ENCODE measurements around the gene EFHC2.
"Not testable (repeated sequence)": the region's sequence is repeated elsewhere in the genome, so short reads cannot be mapped to it uniquely, and the experiment has no call there.

Gene EFHC2

DNA sequence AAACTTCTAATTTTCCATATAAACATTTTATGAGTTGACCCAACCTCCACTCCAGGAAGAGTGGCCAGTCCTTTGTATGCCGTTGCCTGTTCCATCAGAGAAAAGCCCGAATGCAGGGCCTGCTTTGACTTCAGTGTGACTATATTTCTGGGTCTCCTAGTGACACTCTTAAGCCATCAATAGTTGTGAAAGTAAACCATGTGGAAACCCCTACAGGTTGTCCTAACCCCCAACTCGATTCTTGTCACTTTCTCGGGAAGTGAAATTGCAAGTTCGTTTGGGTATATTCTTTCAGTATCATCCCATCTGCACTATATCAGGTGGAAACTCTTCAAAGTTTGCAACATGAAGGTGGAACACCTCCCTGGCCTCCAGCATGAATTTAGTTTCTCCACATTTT, 52.8 kb downstream of the EFHC2 start:
- DNase-seq = no peak

DNA sequence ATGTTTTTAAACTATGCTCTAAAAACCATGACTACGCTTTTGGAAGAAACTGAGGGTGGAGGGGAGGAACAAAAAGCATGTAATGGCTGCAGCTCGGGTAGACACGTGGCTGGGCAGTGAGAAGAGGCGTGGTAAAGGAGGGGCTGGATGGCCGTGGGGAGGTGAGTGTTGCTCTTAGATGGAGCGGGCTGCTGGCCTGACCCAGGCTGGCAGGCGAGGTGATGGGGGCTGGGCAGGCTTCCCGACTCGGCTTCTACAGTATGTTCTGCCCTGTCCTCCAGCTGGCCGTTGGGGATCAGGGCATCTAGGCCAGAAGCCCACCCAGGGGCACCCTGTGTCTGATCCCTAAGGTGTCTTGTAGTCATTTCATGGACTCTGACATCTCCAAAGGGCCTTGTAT, 60.7 kb downstream of the EFHC2 start:
- DNase-seq = no peak

DNA sequence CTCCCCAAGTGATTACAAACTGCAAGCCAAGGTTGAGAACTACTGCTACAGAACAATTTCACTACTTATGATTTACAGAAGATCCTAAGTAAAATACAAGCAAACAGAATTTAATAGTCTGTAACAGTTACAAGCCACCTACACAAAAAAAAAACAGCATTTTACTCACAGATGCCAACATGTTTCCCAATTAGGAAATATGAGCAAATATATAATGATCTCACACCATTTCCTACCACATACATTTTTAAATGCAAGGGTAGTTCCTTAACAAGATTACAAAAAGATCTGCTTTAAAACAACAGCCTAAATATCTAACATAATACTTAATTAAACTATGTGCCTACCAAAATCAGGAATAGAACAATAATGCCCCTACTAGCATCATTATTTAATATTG, 63.4 kb downstream of the EFHC2 start:
- no peak for DNase-seq

DNA sequence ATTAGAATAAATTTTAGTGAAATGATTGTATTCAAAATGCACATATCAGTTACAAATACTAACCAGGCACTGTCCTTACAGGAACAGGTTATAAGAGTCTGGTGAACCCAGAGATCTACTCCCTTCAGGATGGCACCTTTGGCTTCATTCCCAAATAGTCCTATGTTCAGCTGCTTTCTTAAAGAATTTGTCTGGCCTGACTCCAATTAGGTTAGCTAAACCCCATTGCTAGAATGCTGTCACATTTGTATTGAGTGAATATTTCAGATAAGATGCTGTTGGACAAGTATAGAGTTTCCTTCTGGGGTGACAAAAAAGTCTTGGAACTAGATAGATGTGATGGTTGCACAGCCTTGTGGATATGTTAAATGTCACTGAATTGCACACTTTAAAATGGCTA, 69.4 kb downstream of the EFHC2 start:
- no peak for DNase-seq

DNA sequence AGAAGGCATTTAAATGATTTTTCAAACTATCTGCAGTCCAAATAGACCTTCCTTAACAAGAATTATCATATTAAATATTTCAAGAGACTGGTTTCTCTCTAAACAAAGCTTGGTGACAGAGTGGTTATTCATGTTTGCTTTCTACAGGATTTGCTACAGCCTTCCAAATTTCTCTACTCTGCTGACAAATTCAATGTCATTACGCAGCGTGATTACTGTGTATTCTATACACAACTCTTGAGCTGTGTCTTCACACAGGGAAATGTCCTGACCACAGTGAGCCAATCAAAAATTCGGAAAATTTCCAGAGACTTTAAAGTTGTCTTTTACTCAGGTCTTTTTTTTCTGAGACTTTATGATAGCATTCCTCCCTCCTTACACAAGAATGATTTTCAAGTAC, 75.6 kb downstream of the EFHC2 start:
- DNase-seq = no peak

DNA sequence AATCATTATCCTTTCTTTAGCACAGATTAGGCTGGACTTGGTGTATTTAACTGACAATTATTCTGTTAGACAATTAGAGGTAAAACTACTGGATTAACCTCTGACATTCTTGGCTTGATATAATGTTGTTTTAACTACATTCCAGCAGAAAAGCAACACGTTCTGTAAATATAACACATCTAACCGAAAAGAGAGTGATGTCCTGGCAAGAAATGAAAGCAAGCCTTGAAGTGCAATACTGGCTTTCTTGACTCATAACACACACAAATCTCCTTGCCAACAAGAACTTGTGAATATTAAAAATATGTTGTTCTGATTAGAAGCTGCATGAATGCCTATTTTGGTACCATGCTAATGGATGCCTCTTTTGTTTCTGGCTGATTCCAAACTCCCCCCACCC, 76.4 kb downstream of the EFHC2 start:
- no peak for DNase-seq

DNA sequence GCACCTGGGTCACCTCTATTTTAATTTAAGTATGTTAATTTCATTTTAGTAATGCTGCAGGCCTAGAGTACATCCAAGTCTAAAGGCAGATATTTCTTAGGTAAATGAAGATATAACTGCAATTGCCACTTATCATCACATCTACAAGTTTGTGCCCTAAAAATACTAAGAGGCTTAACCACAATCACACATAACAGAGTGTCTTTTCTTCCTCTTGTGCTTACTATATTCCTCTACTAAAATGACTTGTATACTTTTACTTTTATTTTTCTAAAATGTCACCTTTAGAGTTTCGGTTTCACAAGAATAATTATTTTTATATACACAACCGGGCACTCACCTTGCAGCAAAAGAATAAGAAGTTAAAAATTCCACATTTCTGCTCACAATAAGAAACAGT, 77.9 kb downstream of the EFHC2 start:
- no peak for DNase-seq

DNA sequence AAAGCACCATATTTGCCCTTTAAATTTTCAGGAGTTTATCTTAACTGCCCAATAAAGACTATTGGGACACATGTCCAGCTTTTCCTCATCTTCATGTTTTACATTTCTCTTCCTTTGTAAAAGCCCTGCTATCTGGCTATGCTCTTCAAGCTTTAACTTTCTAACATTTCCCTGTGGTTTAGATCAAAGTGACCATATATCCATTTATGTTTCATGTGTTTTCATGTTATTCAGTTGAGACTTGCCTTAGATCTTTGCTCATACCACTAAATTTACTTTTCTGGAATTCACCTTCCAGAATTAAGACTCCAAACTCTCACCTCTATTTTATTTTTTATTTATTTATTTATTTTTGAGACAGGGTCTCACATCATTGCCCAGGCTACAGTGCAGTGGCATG, 78.5 kb downstream of the EFHC2 start:
- no peak for DNase-seq

DNA sequence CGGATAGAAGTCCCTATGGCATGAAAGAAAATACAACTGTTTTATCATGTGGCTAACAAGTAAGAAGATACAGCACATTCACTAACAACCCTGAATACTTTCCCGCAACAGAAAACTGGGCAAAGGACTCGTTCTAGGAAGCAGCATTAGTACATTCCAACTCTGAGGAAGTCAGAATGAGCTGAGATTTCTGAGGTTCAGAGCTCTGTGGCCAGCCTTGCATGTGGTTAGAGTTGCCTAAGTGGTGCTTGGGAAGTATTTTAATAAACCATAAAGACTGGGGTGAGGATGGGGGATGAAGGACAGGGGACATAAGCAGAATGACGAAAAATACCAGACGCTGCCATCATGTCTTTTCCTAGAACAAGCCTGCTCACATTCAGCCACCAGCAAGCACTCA, 82.2 kb downstream of the EFHC2 start:
- DNase-seq = no peak

DNA sequence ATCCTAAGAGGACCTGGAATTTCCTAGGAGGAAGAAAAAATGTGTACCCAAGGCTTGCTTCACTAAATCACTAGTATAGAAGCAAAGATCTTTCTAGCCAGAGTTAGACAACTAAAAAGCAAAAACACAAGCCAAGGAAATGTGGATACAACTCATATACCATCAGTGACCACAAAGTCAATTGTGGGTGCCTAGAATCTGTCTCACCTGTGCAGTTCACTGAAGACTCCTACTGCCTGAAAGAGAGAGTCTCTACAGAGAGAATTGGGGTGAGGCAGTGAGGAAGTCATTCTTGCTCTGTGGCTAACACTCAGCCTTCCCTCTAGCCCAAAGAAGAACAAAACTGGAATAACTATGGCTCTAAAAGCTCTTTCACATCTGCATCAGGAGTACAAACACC, 82.9 kb downstream of the EFHC2 start:
- no peak for DNase-seq

DNA sequence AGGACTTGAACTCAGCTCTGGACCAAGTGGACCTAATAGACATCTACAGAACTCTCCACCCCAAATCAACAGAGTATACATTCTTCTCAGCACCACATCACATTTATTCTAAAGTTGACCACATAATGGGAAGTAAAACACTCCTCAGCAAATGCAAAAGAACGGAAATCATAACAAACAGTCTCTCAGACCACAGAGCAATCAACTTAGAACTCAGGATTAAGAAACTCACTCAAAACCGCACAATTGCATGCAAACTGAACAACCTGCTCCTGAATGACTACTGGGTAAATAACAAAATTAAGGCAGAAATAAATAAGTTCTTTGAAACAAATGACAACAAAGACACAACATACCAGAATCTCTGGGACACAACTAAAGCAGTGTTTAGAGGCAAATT, 87.7 kb downstream of the EFHC2 start:
- not testable (repeated sequence) for DNase-seq

DNA sequence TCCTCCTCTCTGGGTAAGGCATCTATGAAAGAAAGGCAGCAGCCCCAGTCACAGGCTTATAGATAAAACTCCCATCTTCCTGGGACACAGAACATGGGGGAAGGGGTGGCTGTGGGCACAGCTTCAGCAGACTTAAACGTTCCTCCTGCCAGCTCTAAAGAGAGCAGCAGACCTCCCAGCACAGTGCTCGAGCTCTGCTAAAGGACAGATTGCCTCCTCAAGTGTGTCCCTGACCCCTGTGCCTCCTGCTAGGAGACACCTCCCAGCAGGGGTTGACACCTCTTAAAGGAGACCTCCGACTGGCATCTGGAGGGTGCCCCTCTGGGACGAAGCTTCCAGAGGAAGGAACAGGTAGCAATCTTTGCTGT, 89.9 kb downstream of the EFHC2 start:
- no peak for DNase-seq

DNA sequence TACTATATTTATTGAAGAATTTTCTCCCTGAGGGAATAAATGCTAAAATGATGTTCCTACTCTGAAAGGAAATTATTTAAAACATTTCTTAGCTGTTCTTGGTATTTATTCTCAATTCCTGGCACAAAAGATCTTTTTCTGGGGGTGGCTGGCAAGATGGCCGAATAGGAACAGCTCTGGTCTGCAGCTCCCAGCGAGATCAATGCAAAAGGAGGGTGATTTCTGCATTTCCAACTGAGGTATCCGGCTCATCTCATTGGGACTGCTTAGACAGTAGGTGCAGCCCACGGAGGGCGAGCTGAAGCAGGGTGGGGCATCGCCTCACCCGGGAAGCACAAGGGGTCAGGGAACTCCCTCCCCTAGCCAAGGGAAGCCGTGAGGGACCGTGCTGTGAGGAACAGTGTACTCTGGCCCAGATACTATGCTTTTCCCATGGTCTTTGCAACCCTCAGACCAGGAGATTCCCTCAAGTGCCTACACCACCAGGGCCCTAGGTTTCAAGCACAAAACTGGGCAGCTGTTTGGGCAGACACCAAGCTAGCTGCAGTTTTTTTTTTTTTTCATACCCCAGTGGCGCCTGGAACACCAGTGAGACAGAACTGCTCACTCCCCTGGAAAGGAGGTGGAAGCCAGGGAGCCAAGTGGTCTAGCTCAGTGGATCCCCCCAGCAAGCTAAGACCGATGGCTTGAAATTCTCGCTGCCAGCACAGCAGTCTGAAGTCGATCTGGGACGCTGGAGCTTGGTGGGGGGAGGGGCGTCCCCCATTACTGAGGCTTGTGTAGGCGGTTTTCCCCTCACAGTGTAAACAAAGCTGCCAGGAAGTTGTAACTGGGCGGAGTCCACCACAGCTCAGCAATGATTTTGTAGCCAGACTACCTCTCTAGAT, 90.5 kb downstream of the EFHC2 start:
- DNase-seq = peak; percentile 81

DNA sequence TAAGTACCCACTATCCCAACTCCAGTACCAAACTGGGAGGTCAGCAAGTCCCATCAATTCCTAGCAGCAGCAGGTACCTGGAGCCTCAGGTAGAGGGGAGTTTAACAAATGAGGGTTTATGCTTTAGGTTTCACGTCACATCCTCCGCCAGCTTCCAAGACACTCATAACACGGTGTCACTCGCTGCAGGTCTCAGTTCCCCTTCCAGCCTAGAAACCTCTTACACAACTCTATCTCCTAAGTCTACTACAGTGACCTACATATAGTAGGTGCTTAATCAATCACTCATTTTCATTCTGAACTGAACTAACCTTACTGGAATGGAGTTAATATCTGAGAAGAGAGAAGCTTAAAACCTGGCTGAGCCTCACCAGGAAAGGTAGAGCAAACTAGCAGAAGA, 96.0 kb downstream of the EFHC2 start:
- no peak for DNase-seq

DNA sequence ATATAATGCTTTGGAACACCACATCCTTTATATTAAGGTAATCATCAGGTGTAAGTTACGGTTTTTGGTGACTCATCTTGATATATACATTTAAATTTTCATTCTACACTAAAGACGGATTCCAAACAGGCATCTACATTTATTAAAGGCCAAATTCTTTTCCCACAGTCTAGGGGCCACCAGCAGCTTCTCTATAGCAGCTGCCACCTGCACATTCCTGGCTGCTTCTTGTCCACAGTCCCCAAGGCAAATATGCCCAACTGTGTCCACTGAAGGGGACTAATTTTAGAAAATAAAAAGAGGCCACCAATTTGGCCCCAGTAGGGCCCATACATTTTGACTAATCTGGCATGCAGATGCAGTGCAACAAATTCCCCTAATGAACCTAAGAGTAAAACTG, 96.6 kb downstream of the EFHC2 start:
- DNase-seq = no peak

DNA sequence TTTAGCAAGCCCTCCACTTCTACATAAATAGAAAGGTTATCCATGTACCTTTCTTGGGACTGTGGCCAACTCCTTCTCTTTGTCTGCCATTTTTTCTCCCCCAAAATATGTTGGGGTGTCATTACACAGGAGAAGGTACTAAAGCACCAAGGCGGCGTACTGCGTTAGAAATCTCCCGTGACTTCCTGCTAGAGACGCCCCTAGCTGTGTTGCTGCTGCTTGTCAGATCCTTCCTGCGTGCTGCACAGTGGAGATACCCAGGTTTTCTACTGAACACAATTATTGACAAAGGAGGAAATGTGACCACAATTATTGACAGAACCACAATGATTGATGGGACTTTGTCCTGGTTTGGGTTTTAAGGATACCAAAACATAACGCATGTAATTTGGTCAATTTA, 97.7 kb downstream of the EFHC2 start:
- DNase-seq = peak; percentile 42

DNA sequence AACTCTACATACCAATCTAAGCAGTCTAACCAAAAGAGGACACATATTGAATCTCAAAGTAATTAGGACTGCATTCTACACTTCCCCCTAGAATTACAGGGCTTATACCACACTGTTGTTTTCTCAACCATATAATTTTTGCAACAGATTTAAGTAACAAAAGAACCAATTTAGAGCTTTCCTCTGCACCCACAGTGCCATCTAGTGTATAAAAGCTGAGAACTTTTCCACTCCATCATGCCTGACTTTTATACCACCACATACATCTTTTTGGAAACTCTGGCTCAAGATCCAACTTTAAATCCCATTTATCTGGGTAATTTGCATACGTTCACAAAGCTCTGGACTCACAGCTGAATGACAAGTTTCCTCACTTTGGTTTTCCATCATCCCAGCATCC, 99.5 kb downstream of the EFHC2 start:
- peak; percentile 36 for DNase-seq

DNA sequence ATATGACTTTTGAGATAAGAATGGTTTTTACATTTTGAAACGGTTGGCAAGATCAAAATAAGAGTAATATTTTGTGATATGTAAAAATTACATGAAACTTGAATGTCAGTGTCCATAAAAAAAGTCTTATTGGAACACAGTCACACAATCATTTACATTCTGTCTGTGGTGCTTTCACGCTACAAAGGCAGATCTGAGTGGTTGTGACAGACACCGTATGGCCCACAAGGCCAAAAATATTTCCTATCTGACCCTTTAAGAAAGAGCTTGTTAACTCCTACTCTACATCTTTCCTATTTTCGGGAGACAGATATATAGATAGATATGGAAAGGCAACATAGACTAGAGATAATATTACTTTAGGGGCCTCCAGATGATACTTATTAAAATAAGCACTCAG, 101.9 kb downstream of the EFHC2 start:
- DNase-seq = no peak

DNA sequence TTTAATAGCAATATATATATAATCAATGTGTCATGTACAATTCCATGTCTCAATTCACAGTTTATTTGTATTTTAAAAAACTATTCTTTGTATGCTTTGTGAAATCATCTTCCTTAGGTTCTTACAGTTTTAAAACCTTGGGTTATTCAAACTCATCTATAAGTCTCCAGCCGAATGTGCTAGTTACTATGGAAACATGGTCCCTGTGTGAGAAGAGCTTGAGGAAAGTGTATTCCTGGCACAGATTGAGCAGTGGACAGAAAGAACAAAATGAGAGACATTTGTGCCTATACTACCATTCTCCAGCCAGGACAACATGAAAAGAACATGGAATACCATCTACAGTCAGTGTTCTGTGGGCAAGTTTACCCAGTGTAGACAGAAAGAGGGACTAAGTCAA, 103.4 kb downstream of the EFHC2 start:
- DNase-seq = no peak

DNA sequence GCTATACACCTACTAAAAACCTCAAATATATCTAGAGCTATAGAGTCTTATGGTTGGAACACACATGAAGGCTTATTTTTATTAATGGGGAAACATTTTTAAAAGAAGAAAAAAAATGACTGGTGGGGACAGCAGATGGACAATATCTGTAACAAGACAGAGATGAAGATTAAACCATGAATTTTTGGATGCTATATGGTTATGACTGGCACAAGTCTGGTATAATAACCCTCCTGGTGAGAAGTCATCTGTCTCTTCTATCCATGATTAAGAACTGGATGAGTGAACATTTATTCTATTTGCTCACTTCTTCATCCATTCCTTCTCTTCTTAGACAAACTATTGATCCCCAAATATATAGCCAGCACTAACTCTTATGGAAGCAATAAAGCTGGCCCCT, 104.4 kb downstream of the EFHC2 start:
- no peak for DNase-seq

DNA sequence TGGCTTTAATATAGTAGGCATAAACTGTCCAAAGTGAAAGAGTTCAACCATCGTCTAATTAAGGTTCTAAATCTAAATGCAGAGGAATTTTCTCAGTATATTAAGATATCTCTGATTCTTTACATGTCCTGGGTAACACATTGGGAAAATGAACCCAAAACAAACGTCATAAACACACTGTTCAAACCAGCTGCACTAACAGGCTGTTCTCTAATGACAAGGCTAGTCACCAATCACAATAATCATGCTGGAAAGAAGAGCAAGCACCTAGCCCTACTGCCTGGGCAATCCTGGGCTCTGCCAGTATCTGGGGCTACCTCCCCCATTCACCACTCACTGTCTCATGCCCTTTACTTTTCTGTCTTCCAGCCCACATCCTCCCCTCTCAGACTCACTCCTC, 107.9 kb downstream of the EFHC2 start:
- DNase-seq = no peak

DNA sequence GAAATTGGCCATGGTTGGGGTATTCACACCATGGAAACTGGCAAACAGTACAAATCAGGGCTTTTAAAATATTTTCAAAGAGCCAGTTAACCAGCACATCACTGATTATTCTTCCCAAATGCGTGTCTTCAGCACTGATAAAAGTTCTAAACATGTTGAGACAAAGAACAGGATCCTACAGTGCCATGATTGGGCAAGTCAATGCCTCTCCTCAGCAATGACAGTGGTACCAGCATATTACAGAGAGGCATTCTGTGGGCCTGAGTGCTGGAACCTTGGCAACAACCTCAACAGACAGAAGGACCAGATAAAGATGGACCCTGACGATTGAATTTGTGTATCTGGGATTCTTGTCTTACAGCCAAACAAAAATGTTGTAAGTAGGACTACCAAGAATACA, 108.9 kb downstream of the EFHC2 start:
- no peak for DNase-seq

DNA sequence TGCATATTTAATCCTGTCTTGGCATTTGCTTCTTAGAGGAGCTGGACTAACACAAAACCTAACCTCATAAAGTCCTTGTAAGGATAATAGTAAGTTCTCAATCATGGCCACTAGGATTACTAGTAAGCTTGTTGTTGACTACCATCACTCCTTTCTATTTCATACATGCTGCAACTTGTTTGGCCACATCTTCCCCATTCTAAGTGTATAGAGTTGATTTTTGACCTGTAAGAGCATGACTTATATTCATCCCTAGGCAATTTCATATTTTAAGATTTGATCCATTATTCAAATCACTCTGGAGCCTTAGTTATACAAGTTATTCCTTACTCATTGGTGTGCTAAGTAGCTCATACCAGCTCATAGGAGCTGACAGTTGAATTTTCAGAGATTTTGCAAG, 109.4 kb downstream of the EFHC2 start:
- no peak for DNase-seq

DNA sequence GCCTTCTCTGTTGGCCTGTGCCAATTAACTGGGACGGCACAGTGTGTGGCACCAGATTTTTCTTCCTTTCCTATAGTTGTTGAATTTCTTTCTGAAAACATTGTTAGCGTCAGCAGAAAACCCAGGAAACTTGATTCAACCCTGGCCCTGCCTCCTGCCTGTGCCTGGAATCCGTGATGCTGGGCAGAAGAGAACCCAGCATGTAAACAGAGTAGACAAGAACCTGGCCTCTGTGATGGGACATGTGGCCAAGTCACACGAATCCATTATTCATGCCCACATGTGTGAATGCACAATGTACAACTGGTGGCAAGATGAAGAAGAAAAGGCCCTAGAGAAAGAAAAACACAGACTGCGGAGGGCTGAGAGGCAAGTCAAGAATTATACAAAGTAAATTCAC, 111.4 kb downstream of the EFHC2 start:
- DNase-seq = no peak

DNA sequence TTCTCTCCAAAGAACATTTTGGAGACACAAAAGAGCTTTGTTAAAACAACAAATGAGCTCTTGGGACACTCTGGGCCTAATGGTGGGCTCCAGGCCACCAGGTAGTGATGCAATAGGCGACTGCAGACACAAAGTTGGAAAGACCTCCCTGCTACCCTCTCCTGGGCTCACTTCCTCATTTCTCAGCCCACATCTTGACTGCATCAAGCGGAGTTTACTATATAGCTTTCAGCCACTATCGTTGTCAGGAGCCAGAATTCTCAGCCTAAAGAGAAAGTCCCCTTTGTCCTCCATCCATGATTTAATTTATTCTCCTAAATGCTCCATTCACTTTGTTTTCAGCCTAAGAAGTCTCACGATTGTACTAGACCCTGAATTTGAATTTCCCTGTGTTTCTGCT, 114.9 kb downstream of the EFHC2 start:
- DNase-seq = no peak

All from CD4-positive, alpha-beta T cell treated with Interleukin-12 subunit alpha and Interleukin-12 subunit beta, for 1 hour (primary cell).